Mucosa of stomach (tissue), 1 donor: ENCODE results near the gene ZBTB17.
"Not testable (repeated sequence)": the region's sequence is repeated elsewhere in the genome, so short reads cannot be mapped to it uniquely, and the experiment has no call there.

Experiments used
- H3K27me3 ChIP-seq: one replicate; pipeline ENCODE4 v1.7.0; 2013; ENCODE audit warnings: mild to moderate bottlenecking, low read length; ENCODE audit not compliant: control insufficient read depth, insufficient read depth
- H3K36me3 ChIP-seq: one replicate; pipeline ENCODE4 v1.7.0; 2013; ENCODE audit warnings: low read length; ENCODE audit not compliant: control insufficient read depth, insufficient read depth
- H3K4me1 ChIP-seq: one replicate; pipeline ENCODE4 v1.7.0; 2013; ENCODE audit warnings: mild to moderate bottlenecking, low read length; ENCODE audit not compliant: control insufficient read depth, insufficient read depth
- H3K4me3 ChIP-seq: one replicate; pipeline ENCODE4 v1.7.0; 2013; ENCODE audit warnings: low read length
- H3K9ac ChIP-seq: one replicate; pipeline ENCODE4 v1.7.0; 2013; ENCODE audit warnings: mild to moderate bottlenecking, low read length, moderate library complexity
- H3K9me3 ChIP-seq: one replicate; pipeline ENCODE4 v1.7.0; 2013; ENCODE audit warnings: mild to moderate bottlenecking, low read length, moderate library complexity; ENCODE audit not compliant: control insufficient read depth
- donor health status: Pancreatic carcinoma.

ZBTB17 gene

DNA sequence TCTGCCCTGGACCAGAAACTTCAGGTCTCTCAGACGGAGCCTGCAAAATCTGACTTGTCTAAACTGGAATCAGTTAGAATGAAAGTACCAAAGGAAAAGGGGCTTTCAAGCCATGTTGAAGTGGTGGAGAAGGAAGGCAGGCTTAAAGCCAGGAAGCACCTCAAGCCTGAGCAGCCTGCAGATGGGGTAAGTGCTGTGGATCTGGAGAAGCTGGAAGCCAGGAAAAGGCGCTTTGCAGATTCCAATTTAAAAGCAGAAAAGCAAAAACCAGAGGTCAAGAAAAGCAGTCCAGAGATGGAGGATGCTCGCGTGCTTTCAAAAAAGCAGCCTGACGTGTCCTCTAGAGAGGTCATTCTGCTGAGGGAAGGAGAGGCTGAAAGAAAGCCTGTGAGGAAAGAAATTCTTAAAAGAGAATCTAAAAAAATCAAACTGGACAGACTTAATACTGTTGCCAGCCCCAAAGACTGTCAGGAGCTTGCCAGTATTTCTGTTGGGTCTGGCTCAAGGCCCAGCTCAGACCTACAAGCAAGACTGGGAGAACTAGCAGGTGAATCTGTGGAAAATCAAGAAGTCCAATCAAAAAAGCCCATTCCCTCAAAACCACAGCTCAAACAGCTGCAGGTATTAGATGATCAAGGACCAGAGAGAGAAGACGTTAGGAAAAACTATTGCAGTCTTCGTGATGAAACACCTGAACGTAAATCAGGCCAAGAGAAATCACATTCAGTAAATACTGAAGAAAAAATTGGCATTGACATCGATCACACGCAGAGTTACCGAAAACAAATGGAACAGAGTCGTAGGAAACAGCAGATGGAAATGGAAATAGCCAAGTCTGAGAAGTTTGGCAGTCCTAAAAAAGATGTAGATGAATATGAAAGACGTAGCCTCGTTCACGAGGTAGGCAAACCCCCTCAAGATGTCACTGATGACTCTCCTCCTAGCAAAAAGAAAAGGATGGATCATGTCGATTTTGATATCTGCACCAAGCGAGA lies 46.6 kb downstream of the ZBTB17 start:
- peaks cover under 1% of the 10 kb centered on the region for H3K36me3 ChIP-seq
- no peak overlapping the region for H3K4me3 ChIP-seq
- no peak overlapping the region for H3K9ac ChIP-seq
- no peaks in the 10 kb centered on the region for H3K4me1 ChIP-seq
- H3K9me3 ChIP-seq: no peaks in the 10 kb centered on the region
- H3K27me3 ChIP-seq: no peaks in the 10 kb centered on the region

DNA sequence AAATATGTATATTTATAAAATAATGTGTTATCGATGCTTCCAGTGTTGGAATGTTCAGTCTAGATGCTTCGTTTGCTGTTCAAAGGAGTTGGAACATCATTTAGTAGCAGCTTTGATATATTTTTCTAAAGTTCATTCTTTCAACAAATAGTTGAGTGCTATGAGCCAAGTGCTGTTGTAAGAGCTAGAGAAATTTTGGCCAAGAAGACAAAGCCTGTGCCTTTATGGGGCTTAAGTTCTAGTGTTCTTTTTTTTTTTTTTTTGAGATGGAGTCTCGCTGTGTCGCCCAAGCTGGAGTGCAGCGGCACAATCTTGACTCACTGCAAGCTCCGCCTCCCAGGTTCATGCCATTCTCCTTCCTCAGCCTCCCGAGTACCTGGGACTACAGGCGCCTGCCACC lies 49.5 kb downstream of the ZBTB17 start:
- H3K4me3 ChIP-seq, H3K36me3 ChIP-seq, H3K27me3 ChIP-seq, H3K4me1 ChIP-seq, H3K9me3 ChIP-seq, H3K9ac ChIP-seq: not testable (repeated sequence)

DNA sequence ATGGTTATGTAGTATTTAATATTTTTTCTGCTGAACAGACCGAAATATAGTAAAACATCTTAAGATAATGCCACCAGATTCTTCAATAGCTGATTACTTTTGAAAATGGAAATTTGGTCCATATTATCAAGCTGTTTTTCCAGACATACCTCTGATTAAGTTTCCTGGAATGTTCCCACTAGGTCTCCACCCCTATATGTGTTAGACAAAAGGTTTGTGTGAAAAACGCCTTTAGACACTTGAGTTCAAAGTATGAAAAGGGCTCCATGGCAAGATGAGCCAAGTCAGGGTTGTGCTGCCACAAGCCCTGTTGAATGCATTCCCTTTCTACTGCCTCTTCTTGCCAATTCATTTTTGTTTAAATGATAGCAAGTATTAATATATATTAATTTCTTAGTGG lies 52.7 kb downstream of the ZBTB17 start:
- no peak overlapping the region for H3K9ac ChIP-seq
- no peaks in the 10 kb centered on the region for H3K27me3 ChIP-seq
- H3K4me3 ChIP-seq: no peak overlapping the region
- no peaks in the 10 kb centered on the region for H3K36me3 ChIP-seq
- H3K4me1 ChIP-seq: no peaks in the 10 kb centered on the region
- H3K9me3 ChIP-seq: no peaks in the 10 kb centered on the region

DNA sequence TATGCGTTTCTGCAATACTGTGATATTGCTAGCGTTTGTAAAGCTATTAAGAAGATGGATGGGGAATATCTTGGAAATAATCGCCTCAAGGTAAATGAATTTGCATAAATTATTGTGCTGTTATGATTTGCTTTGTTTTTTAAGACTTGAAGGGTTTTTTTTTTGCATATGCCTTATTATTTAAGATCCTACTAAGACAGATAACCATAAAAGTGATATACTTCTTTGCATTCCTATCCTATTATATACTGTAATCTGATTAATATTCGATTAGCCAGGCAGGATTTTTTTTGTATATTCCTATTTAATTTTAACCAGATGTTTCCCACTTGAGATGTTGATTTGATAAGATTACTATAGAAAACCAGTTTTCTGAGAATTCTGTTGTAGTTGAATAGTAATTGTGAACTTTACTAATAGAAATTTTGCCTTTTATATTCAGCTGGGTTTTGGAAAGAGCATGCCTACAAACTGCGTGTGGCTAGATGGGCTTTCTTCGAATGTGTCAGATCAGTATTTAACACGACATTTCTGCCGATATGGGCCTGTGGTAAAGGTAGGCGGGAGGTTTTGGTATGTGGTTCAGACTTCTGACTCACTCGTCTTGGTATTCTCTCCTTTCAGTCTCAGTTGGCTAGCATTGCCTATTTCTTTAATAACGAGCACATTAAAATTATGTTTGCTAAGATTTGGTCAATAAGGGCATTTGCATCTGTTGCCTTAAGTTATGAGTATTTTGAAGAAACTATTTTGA lies 56.8 kb downstream of the ZBTB17 start:
- Histone ChIP-seq H3K4me3 (no peak overlapping the region), H3K9ac (no peak overlapping the region), H3K27me3 (no peaks in the 10 kb centered on the region), H3K36me3 (no peaks in the 10 kb centered on the region), H3K4me1 (no peaks in the 10 kb centered on the region), H3K9me3 (no peaks in the 10 kb centered on the region)

DNA sequence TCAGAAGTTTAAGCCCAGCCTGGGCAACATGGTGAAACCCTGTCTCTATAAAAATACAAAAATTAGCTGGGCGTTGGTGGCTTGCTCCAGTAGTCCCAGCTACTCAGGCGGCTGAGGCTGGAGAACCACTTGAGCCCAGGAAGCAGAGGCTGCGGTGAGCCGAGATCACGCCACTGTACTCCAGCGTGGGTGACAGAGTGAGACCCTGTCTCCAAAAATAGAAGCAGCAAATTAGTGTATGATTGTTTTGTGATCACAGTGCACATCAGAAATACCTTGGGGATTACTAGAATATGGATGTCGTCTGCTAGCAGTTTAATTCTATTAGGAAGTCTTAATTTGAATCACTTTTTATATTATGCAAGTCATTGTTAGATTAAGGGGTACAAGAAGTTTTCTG lies 59.0 kb downstream of the ZBTB17 start:
- H3K9me3 ChIP-seq: no peaks in the 10 kb centered on the region
- no peaks in the 10 kb centered on the region for H3K4me1 ChIP-seq
- no peak overlapping the region for H3K4me3 ChIP-seq
- H3K36me3 ChIP-seq: no peaks in the 10 kb centered on the region
- H3K9ac ChIP-seq: no peak overlapping the region
- H3K27me3 ChIP-seq: no peaks in the 10 kb centered on the region

DNA sequence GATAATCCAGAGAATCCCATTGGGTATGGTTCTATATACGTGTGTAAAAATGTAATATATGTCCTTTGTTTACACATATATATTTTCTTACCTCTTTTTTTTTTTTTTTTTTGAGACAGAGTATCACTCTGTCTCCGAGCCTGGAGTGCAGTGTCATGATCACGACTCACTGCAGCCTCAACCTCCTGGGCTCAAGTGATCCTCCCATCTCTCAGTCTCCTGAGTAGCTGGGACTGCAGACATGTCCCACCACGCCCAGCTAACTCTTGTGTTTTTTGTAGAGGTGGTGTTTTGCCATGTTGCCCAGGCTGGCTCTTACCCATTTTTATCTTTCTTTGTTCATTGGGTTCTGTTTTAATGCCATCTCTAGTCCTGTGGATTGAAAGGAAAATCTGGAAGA lies 59.5 kb downstream of the ZBTB17 start:
- Histone ChIP-seq H3K9ac (no peak overlapping the region), H3K36me3 (no peaks in the 10 kb centered on the region), H3K4me3 (no peak overlapping the region), H3K4me1 (no peaks in the 10 kb centered on the region), H3K9me3 (no peaks in the 10 kb centered on the region), H3K27me3 (no peaks in the 10 kb centered on the region)

DNA sequence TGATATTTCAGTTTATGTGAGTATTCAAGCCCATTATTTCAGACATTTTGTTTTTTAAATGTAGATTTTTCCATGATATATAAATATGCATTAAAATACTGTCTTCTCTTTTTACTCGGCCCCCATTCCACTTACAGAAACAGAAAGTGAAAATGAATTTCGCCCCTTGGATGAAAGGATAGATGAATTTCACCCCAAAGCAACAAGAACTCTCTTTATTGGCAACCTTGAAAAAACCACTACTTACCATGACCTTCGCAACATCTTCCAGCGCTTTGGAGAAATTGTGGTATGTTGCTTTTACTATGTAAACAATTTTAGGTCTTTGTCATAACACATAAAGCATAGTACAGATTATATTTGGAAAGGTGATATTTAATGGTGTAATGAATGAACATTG lies 59.9 kb downstream of the ZBTB17 start:
- Histone ChIP-seq H3K4me3 (no peak overlapping the region), H3K9me3 (no peaks in the 10 kb centered on the region), H3K4me1 (no peaks in the 10 kb centered on the region), H3K9ac (no peak overlapping the region), H3K36me3 (no peaks in the 10 kb centered on the region), H3K27me3 (no peaks in the 10 kb centered on the region)

DNA sequence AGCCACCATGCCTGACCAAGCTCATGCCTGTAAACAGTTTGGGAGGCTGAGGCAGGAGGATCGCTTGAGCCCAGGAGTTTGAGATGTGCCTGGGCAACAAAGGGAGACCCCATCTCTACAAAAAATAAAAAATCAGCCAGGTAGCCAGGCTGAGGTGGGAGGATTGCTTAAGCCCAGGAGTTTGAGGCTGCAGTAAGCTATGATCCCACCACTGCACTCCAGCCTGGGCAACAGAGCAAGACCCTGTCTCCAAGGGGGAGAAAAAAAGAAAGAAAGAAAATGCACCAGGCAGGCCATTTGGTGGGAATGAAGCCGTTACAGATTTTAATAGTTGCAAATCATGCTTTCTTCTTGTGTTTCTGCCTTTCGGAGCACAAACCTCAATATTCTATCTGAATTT lies 62.3 kb downstream of the ZBTB17 start:
- not testable (repeated sequence) for H3K36me3 ChIP-seq, H3K27me3 ChIP-seq, H3K9ac ChIP-seq, H3K4me1 ChIP-seq, H3K9me3 ChIP-seq, H3K4me3 ChIP-seq

DNA sequence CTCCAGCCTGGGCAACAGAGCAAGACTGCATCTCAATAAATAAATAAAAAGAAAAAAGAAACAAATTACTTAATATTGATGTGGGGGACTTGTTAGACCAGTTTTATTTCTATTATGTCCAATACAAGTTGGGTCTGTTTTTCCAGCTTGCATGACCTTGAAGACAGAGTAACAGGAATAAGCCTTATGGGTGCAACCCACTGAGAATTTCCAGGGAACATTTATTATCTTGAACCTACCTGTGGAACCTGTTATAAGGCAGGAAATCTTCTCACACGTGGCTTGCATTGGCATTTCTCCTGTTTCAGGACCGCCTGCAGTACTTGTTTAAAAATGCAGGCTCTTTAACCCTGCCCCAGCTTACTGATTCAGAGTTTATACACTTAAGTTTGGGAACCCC lies 64.0 kb downstream of the ZBTB17 start:
- Histone ChIP-seq H3K27me3 (no peaks in the 10 kb centered on the region), H3K36me3 (no peaks in the 10 kb centered on the region), H3K9me3 (no peaks in the 10 kb centered on the region), H3K9ac (no peak overlapping the region), H3K4me3 (no peak overlapping the region), H3K4me1 (no peaks in the 10 kb centered on the region)

DNA sequence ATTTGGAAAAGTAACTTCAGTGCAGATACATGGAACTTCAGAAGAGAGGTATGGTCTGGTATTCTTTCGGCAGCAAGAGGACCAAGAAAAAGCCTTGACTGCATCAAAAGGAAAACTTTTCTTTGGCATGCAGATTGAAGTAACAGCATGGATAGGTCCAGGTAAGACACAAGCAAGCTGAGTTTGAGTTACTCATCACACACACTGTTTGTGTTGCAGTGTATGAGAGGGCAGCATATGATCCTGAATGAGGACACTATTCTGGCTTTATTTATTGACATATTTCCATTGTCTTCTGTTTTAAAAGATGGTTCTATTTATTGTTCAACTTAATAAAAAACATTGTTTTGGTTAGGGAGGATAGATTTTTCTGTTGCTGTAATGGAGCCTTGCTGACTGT lies 64.8 kb downstream of the ZBTB17 start:
- Histone ChIP-seq H3K4me3 (no peak overlapping the region), H3K9ac (no peak overlapping the region), H3K27me3 (no peaks in the 10 kb centered on the region), H3K9me3 (no peaks in the 10 kb centered on the region), H3K4me1 (peaks cover 4% of the 10 kb centered on the region), H3K36me3 (no peaks in the 10 kb centered on the region)

DNA sequence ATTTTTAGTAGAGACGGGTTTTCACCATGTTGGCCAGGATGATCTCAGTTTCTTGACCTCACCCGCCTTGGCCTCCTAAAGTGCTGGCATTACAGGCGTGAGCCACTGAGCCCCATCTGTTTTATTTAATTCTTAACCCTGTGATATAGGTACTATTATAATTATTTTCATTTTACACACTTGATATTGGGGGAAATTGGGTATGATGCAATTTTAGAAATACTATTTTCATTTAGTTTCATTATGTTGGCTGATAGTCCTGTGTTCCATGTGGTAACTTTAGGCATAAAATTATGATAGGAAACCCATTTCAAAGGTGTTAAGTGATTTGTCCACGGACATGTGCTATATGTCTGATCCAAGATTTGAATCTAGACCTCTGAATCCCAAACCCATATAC lies 67.3 kb downstream of the ZBTB17 start:
- H3K36me3 ChIP-seq: no peaks in the 10 kb centered on the region

DNA sequence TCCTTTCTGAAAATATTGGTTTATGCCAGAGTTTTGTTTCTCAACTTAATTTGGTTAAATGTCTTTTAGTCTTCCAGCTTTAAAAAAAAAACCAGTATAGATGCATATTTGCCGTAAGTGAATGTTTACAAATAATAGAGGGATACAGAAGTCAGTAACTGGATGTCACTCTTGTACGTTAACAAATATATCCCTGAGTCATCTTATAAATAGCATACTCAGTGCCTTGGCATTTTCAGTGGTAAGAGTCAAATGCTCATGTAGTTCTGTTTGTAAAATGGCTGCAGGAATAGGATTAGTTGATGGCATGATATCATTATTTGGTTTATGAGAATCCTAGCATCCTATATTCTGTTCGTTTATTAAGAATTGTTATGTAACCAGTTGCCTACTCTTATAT lies 73.0 kb downstream of the ZBTB17 start:
- no peaks in the 10 kb centered on the region for H3K27me3 ChIP-seq
- H3K4me3 ChIP-seq: no peak overlapping the region
- no peaks in the 10 kb centered on the region for H3K9me3 ChIP-seq
- no peaks in the 10 kb centered on the region for H3K36me3 ChIP-seq
- peaks cover 6% of the 10 kb centered on the region for H3K4me1 ChIP-seq
- H3K9ac ChIP-seq: no peak overlapping the region

More for the DNA sequence above, 67.3 kb downstream of the ZBTB17 start:
- Histone ChIP-seq H3K9ac (no peak overlapping the region), H3K9me3 (no peaks in the 10 kb centered on the region), H3K4me3 (no peak overlapping the region), H3K4me1 (peaks cover 6% of the 10 kb centered on the region), H3K27me3 (no peaks in the 10 kb centered on the region)
